HEK293 (cell line): ENCODE data around the gene ZBTB20.

Source experiments
- CTCF ChIA-PET: fragments of 350-600 bp; formaldehyde crosslinking; extraction: SDS; loops from one replicate; lab custom pipeline; 2021; ENCODE audit warnings: antibody characterized with exemption; lab: Yijun Ruan, JAX
- POLR2A ChIA-PET: fragments of 300-600 bp; formaldehyde crosslinking; extraction: SDS; loops from one replicate; lab custom pipeline; 2020; ENCODE audit warnings: antibody characterized with exemption, inconsistent platforms; lab: Yijun Ruan, JAX
- H3K27ac ChIP-seq: fragments of 200-500 bp; sonication (Bioruptor generic); 2 replicates; pipeline ENCODE4 v1.5.1; 2014; ENCODE audit warnings: low read depth, low read length, control low read depth, inconsistent platforms; ENCODE audit errors: extremely low read depth
- H3K36me3 ChIP-seq, 2 experiments: fragments of 200-500 bp in 1 of 2; sonication (Bioruptor generic) in 1 of 2; 1 replicate in 1 of 2; 2 replicates in 1 of 2; pipeline ENCODE4 v1.5.1; 2014 to 2017; ENCODE audit warnings: inconsistent platforms in 2 of 2, low read length in 2 of 2; ENCODE audit not compliant: control insufficient read depth in 2 of 2, insufficient read depth in 1 of 2
- H3K4me1 ChIP-seq: fragments of 200-500 bp; sonication (Bioruptor generic); 2 replicates; pipeline ENCODE4 v1.5.1; 2014; ENCODE audit warnings: mild to moderate bottlenecking, low read length, inconsistent platforms; ENCODE audit not compliant: control insufficient read depth, insufficient read depth
- H3K4me3 ChIP-seq: 2 replicates; pipeline ENCODE4 v1.5.1; 2011; ENCODE audit warnings: low read depth, mild to moderate bottlenecking, control low read depth, low read length, moderate library complexity
- H3K9me3 ChIP-seq: fragments of 200-500 bp; sonication (Bioruptor generic); 2 replicates; pipeline ENCODE4 v1.5.1; 2014; ENCODE audit warnings: low read depth, low read length, inconsistent platforms; ENCODE audit not compliant: control insufficient read depth, insufficient read depth
- BCL11A ChIP-seq: fragments of 450-650 bp; formaldehyde crosslinking; IDR thresholded peaks from 2 replicates; pipeline ENCODE4 v1.5.1; 2016; ENCODE audit warnings: low read depth, missing biosample characterization, missing genetic modification characterization
- GLIS1 ChIP-seq: fragments of 450-650 bp; formaldehyde crosslinking; IDR thresholded peaks from 2 replicates; pipeline ENCODE4 v1.5.1; 2016; ENCODE audit warnings: missing biosample characterization, missing genetic modification characterization
- HOXA7 ChIP-seq: sonication (generic); formaldehyde crosslinking; IDR thresholded peaks from 2 replicates; pipeline ENCODE4 v1.8.1; 2022; ENCODE audit warnings: missing genetic modification reagents, borderline replicate concordance
- KLF17 ChIP-seq: fragments of 450-650 bp; formaldehyde crosslinking; IDR thresholded peaks from 2 replicates; pipeline ENCODE4 v1.5.1; 2016; ENCODE audit warnings: missing biosample characterization, missing genetic modification characterization
- KLF8 ChIP-seq: fragments of 450-650 bp; formaldehyde crosslinking; IDR thresholded peaks from 2 replicates; pipeline ENCODE4 v1.5.1; 2016; ENCODE audit warnings: missing biosample characterization, missing genetic modification characterization
- PRDM6 ChIP-seq: fragments of 450-650 bp; formaldehyde crosslinking; IDR thresholded peaks from 2 replicates; pipeline ENCODE4 v1.5.1; 2017; ENCODE audit warnings: missing biosample characterization, missing genetic modification characterization
- SP3 ChIP-seq: fragments of 450-650 bp; formaldehyde crosslinking; IDR thresholded peaks from 2 replicates; pipeline ENCODE4 v1.5.1; 2016; ENCODE audit warnings: missing biosample characterization, missing genetic modification characterization
- YY2 ChIP-seq: fragments of 450-650 bp; formaldehyde crosslinking; IDR thresholded peaks from 2 replicates; pipeline ENCODE4 v1.5.1; 2016; ENCODE audit warnings: missing biosample characterization, missing genetic modification characterization
- ZFP3 ChIP-seq: fragments of 450-650 bp; formaldehyde crosslinking; IDR thresholded peaks from 2 replicates; pipeline ENCODE4 v1.5.1; 2016; ENCODE audit warnings: low read depth, missing biosample characterization, missing genetic modification characterization
- ZFP41 ChIP-seq: fragments of 450-650 bp; formaldehyde crosslinking; IDR thresholded peaks from 2 replicates; pipeline ENCODE4 v1.5.1; 2016; ENCODE audit warnings: missing biosample characterization, missing genetic modification characterization, borderline replicate concordance
- ZNF138 ChIP-seq: fragments of 450-650 bp; formaldehyde crosslinking; IDR thresholded peaks from 2 replicates; pipeline ENCODE4 v1.5.1; 2016; ENCODE audit warnings: missing biosample characterization, missing genetic modification characterization, borderline replicate concordance
- ZNF140 ChIP-seq: fragments of 450-650 bp; formaldehyde crosslinking; IDR thresholded peaks from 2 replicates; pipeline ENCODE4 v1.5.1; 2016; ENCODE audit warnings: missing biosample characterization, missing genetic modification characterization
- ZNF19 ChIP-seq: fragments of 450-650 bp; formaldehyde crosslinking; IDR thresholded peaks from 2 replicates; pipeline ENCODE4; 2016; ENCODE audit warnings: missing biosample characterization, missing genetic modification characterization, low read depth
- ZNF292 ChIP-seq: fragments of 450-650 bp; formaldehyde crosslinking; IDR thresholded peaks from 2 replicates; pipeline ENCODE4 v1.5.1; 2016; ENCODE audit warnings: low read depth, missing biosample characterization, missing genetic modification characterization, borderline replicate concordance
- ZNF404 ChIP-seq: fragments of 450-650 bp; formaldehyde crosslinking; IDR thresholded peaks from 2 replicates; pipeline ENCODE4 v1.5.1; 2017; ENCODE audit warnings: missing biosample characterization, missing genetic modification characterization
- ZNF488 ChIP-seq: fragments of 450-650 bp; formaldehyde crosslinking; IDR thresholded peaks from 2 replicates; pipeline ENCODE4 v1.5.1; 2016; ENCODE audit warnings: missing biosample characterization, missing genetic modification characterization
- ZNF549 ChIP-seq: fragments of 450-650 bp; IDR thresholded peaks from 2 replicates; pipeline ENCODE4 v1.5.1; 2018; ENCODE audit warnings: missing biosample characterization, missing genetic modification characterization, mild to moderate bottlenecking, inconsistent platforms, moderate library complexity
- ZNF600 ChIP-seq: fragments of 450-650 bp; formaldehyde crosslinking; IDR thresholded peaks from 2 replicates; pipeline ENCODE4 v1.5.1; 2016; ENCODE audit warnings: missing biosample characterization, missing genetic modification characterization
- ZNF677 ChIP-seq: fragments of 450-650 bp; IDR thresholded peaks from 2 replicates; pipeline ENCODE4 v1.5.0; 2018; ENCODE audit warnings: missing biosample characterization, mild to moderate bottlenecking, missing genetic modification characterization, moderate library complexity
- ZNF792 ChIP-seq: fragments of 450-650 bp; formaldehyde crosslinking; IDR thresholded peaks from 2 replicates; pipeline ENCODE4 v1.5.1; 2016; ENCODE audit warnings: missing biosample characterization, missing genetic modification characterization

The ZBTB20 gene

GRCh38 chr3:114374433-114374990, 772.6 kb downstream of the ZBTB20 start:
- POLR2A ChIA-PET: no interaction called here
- no peak for TF ChIP-seq ZNF792 (tag by site-specific recombination)
- TF ChIP-seq SP3 (tag by site-specific recombination): no peak
- no peak for TF ChIP-seq ZFP3 (tag by site-specific recombination)
- no peak for TF ChIP-seq KLF8 (tag by site-specific recombination)
- TF ChIP-seq HOXA7: no peak
- TF ChIP-seq GLIS1: no peak
- TF ChIP-seq ZNF19 (tag by site-specific recombination): no peak
- TF ChIP-seq KLF17 (tag by site-specific recombination): no peak
- TF ChIP-seq ZNF404 (tag by site-specific recombination): no peak
- TF ChIP-seq ZNF292 (tag by site-specific recombination): no peak
- no peak for TF ChIP-seq ZNF488
- no peak for TF ChIP-seq ZNF549
- no peak for TF ChIP-seq YY2
- H3K9me3 ChIP-seq: no peaks in the 10 kb centered on the region
- H3K4me3 ChIP-seq: no peak overlapping the region
- no peak overlapping the region for H3K27ac ChIP-seq
- peaks cover 0 to 14% of the 10 kb centered on the region in 2 experiments; a peak in 1 of 3 replicates for H3K36me3 ChIP-seq
- H3K4me1 ChIP-seq: no peaks in the 10 kb centered on the region
- CTCF ChIA-PET: no interaction called here

- TF ChIP-seq ZNF677 (tag by site-specific recombination) (no peak), PRDM6 (tag by site-specific recombination) (no peak), BCL11A (tag by site-specific recombination) (no peak), ZNF138 (tag by site-specific recombination) (no peak), ZNF140 (tag by site-specific recombination) (no peak), ZNF792 (tag by site-specific recombination) (no peak), ZFP41 (tag by site-specific recombination) (no peak), ZNF600 (tag by site-specific recombination) (no peak)
- Histone ChIP-seq H3K4me3 (no peak overlapping the region), H3K27ac (no peak overlapping the region), H3K36me3 (no peaks in the 10 kb centered on the region), H3K4me1 (no peaks in the 10 kb centered on the region), H3K9me3 (no peaks in the 10 kb centered on the region)
- ChIA-PET POLR2A (no interaction called here), CTCF (interaction anchor here (0.6 to 1.2 kb wide), 2 partner anchors 13 to 83 kb away, joined by 4 to 7 read pairs; no protein-coding TSS in a partner anchor)
Measured at GRCh38 chr3:114370537-114371174, 776.4 kb downstream of the ZBTB20 start.
